Ascending aorta (tissue), 2 donors: ENCODE measurements around the gene THAP3. TPM values are rescaled to one million over a fixed set of nuclear protein-coding genes. Genes with fewer than 3 reads are reported as not detected.
A peak's percentile ranks its signal among the peaks of the same experiment; 100 is the strongest.

Experiments used
- DNase-seq, 2 donors: peaks; one replicate each; pipeline ENCODE4 v3.0.0-alpha.2; 2019; ENCODE audit warnings: low spot score in 2 of 2
- H3K27ac ChIP-seq, 2 donors: fragments of 200-600 bp; sonication (generic); one replicate each; pipeline ENCODE4 v1.5.1; 2016 to 2017; ENCODE audit warnings: mild to moderate bottlenecking in 1 of 2
- H3K27me3 ChIP-seq: fragments of 200-600 bp; sonication (generic); one replicate; pipeline ENCODE4 v1.5.1; 2017
- H3K36me3 ChIP-seq, 2 donors: fragments of 200-600 bp; sonication (generic); one replicate each; pipeline ENCODE4 v1.5.1; 2016
- H3K4me1 ChIP-seq, 2 donors: fragments of 200-600 bp; sonication (generic); one replicate each; pipeline ENCODE4 v1.5.1; 2016 to 2017; ENCODE audit warnings: mild to moderate bottlenecking in 1 of 2
- H3K4me3 ChIP-seq, 2 donors: fragments of 200-600 bp; sonication (generic); one replicate each; pipeline ENCODE4 v1.5.1; 2016 to 2017; ENCODE audit warnings: mild to moderate bottlenecking in 1 of 2
- H3K9me3 ChIP-seq, 2 donors: fragments of 200-600 bp; sonication (generic); one replicate each; pipeline ENCODE4 v1.5.1; 2016
- intact Hi-C: fragments of 100-400 bp; cut with DNase I; formaldehyde crosslinking; loops from one replicate; pipeline ENCODE4 v1.15.1; 2023
- total RNA-seq: library from RNA; depleted of rRNA; stranded (reverse); fragments of >200 nt; gene quantifications from one replicate; pipeline ENCODE4 v1.1.0, GENCODE V29; 2016
- TF ChIP-seq, protein P1 (sequence below), 3 experiments: fragments of 200-600 bp in 2 of 3; fragments of 450-650 bp in 1 of 3; sonication (generic) in 2 of 3; IDR thresholded peaks; one replicate each; pipeline ENCODE4 v1.5.1; 2016 to 2019; ENCODE audit warnings: antibody characterized with exemption in 3 of 3, mild to moderate bottlenecking in 1 of 3, moderate library complexity in 1 of 3

The THAP3 gene
- total RNA-seq, 1 donor from 2014 or later: 9.3 TPM

GRCh38 chr1:6580119-6580592 lies 44.5 kb upstream of the THAP3 start:
- no peak for DNase-seq
- H3K27ac ChIP-seq: peak overlapping the region; percentile 92 to 94
- H3K4me1 ChIP-seq: peaks cover 14 to 23% of the 10 kb centered on the region in 2 donors
- no peaks in the 10 kb centered on the region for H3K9me3 ChIP-seq
- intact Hi-C loops: loop anchor here (2.0 kb wide), 2 partner anchors 45 to 59 kb away; partner anchors contain the start of gene THAP3
- H3K36me3 ChIP-seq: no peaks in the 10 kb centered on the region
- H3K27me3 ChIP-seq: no peaks in the 10 kb centered on the region
- peak overlapping the region; percentile 64 to 87 for H3K4me3 ChIP-seq
- TF ChIP-seq, protein P1, sequence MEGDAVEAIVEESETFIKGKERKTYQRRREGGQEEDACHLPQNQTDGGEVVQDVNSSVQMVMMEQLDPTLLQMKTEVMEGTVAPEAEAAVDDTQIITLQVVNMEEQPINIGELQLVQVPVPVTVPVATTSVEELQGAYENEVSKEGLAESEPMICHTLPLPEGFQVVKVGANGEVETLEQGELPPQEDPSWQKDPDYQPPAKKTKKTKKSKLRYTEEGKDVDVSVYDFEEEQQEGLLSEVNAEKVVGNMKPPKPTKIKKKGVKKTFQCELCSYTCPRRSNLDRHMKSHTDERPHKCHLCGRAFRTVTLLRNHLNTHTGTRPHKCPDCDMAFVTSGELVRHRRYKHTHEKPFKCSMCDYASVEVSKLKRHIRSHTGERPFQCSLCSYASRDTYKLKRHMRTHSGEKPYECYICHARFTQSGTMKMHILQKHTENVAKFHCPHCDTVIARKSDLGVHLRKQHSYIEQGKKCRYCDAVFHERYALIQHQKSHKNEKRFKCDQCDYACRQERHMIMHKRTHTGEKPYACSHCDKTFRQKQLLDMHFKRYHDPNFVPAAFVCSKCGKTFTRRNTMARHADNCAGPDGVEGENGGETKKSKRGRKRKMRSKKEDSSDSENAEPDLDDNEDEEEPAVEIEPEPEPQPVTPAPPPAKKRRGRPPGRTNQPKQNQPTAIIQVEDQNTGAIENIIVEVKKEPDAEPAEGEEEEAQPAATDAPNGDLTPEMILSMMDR (IDR thresholded peaks at IDR 0.05): no peak

GRCh38 chr1:6580593-6581409 lies 43.9 kb upstream of the THAP3 start:
- peaks cover 14 to 23% of the 10 kb centered on the region in 2 donors for H3K4me1 ChIP-seq
- H3K36me3 ChIP-seq: no peaks in the 10 kb centered on the region
- H3K9me3 ChIP-seq: no peaks in the 10 kb centered on the region
- no peak for DNase-seq
- TF ChIP-seq, protein P1 (IDR thresholded peaks at IDR 0.05): peak in 1 of 3 experiments; percentile 25
- H3K4me3 ChIP-seq: peak overlapping the region; percentile 64 to 87
- H3K27ac ChIP-seq: peak overlapping the region; percentile 92 to 94
- H3K27me3 ChIP-seq: no peaks in the 10 kb centered on the region
- intact Hi-C loops: loop anchor here (2.0 kb wide), 2 partner anchors 44 to 58 kb away; partner anchors contain the start of gene THAP3

GRCh38 chr1:6581561-6582305 lies 42.9 kb upstream of the THAP3 start:
- Histone ChIP-seq H3K9me3 (no peaks in the 10 kb centered on the region), H3K4me3 (peak overlapping the region in 1 of 2 donors; percentile 87), H3K4me1 (peaks cover 14 to 24% of the 10 kb centered on the region in 2 donors), H3K27ac (peak overlapping the region; percentile 92 to 94), H3K27me3 (no peaks in the 10 kb centered on the region), H3K36me3 (no peaks in the 10 kb centered on the region)
- TF ChIP-seq, protein P1 (IDR thresholded peaks at IDR 0.05): no peak
- no peak for DNase-seq
- intact Hi-C loops: loop anchor here (2.0 kb wide), 2 partner anchors 43 to 57 kb away; partner anchors contain the start of gene THAP3

- TF ChIP-seq, protein P1 (IDR thresholded peaks at IDR 0.05): no peak
- Histone ChIP-seq H3K27ac (no peak overlapping the region), H3K4me1 (peaks cover 14 to 29% of the 10 kb centered on the region in 2 donors), H3K9me3 (no peaks in the 10 kb centered on the region), H3K27me3 (no peaks in the 10 kb centered on the region), H3K4me3 (no peak overlapping the region), H3K36me3 (no peaks in the 10 kb centered on the region)
- intact Hi-C loops: no loop called here
- DNase-seq: no peak
Measured at GRCh38 chr1:6582370-6582769, 42.3 kb upstream of the THAP3 start.

DNA sequence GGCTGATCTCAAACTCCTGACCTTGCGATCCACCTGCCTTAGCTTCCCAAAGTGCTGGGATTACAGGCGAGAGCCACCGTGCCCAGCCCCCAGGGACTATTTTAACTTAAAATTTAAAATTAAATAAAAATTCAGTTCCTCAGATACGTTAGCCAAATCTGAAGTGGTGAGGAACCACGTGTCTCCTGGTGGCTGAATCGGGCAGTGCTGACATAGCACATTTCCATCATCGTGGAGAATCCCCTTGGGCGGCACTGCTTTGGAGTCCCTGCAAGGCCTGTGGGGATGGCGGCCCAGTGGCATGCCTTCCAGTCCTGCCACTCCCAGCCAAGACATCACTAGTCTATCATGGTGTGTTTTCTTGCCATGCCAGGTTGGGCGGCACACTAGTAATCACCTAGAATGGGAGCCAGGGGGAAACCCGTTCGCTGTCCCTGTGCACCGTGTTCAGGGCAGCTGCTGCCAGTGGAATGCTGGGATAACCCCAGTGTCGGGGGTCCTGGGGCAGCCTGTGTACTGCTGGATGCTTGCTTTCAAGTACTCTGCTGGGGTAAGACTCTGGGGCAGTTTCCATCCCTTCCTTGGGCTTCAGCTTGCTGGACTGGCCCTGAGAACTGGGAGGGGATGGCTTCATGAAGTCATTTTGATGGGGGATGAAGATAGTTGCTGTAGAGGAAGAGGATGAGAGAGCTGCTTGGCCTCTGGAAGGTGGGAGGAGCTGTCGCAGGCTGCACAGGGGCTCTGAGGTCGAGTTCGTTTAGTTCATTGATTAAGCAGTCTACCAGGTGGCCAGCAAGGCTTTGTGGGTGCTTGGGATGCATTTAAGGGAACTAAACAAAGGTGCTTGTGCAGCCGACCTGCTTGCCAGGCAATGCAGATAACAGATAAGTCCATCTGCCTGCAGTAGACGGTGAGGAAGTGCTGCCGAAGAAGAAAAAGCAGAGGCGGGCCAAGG lies 40.3 kb upstream of the THAP3 start:
- intact Hi-C loops: no loop called here
- no peak overlapping the region for H3K4me3 ChIP-seq
- no peak for DNase-seq
- peaks cover 15 to 32% of the 10 kb centered on the region in 2 donors for H3K4me1 ChIP-seq
- TF ChIP-seq, protein P1 (IDR thresholded peaks at IDR 0.05): no peak
- no peak overlapping the region for H3K27ac ChIP-seq
- H3K27me3 ChIP-seq: no peaks in the 10 kb centered on the region
- no peaks in the 10 kb centered on the region for H3K9me3 ChIP-seq
- H3K36me3 ChIP-seq: peaks cover 12 to 18% of the 10 kb centered on the region in 2 donors
